Nucleus accumbens (tissue), 56 donors: ENCODE results near the gene VRK2.
"Not testable (repeated sequence)": the region's sequence is repeated elsewhere in the genome, so short reads cannot be mapped to it uniquely, and the experiment has no call there.

Experiments used
- DNase-seq, 56 donors: peaks; one replicate each; lab custom pipeline; 2025; lab: John Stamatoyannopoulos, UW

The VRK2 gene

GRCh38 chr2:58156780-58157179 lies 110.2 kb downstream of the VRK2 start:
- DNase-seq = no peak

- DNase-seq = no peak
These were observed 111.1 kb downstream of the VRK2 start for GRCh38 chr2:58157754-58158153.

- no peak for DNase-seq
These were observed 111.9 kb downstream of the VRK2 start for GRCh38 chr2:58158481-58158880.

- DNase-seq = no peak
These were observed 117.3 kb downstream of the VRK2 start for GRCh38 chr2:58163913-58164312.

GRCh38 chr2:58168130-58168529 lies 121.5 kb downstream of the VRK2 start:
- not testable (repeated sequence) for DNase-seq

- not testable (repeated sequence) for DNase-seq
These were observed 123.2 kb downstream of the VRK2 start for GRCh38 chr2:58169845-58170244.

GRCh38 chr2:58170334-58170933 lies 123.8 kb downstream of the VRK2 start:
- not testable (repeated sequence) for DNase-seq

- not testable (repeated sequence) for DNase-seq
These were observed 125.2 kb downstream of the VRK2 start for GRCh38 chr2:58171831-58172230.

GRCh38 chr2:58177187-58177586 lies 130.6 kb downstream of the VRK2 start:
- DNase-seq = not testable (repeated sequence)

- DNase-seq = not testable (repeated sequence)
These were observed 133.6 kb downstream of the VRK2 start for GRCh38 chr2:58180175-58180574.

- no peak for DNase-seq
These were observed 134.0 kb downstream of the VRK2 start for GRCh38 chr2:58180635-58181034.

- no peak for DNase-seq
These were observed 135.9 kb downstream of the VRK2 start for GRCh38 chr2:58182527-58182926.

- DNase-seq = no peak
These were observed 139.9 kb downstream of the VRK2 start for GRCh38 chr2:58186501-58186900.

- DNase-seq = not testable (repeated sequence)
These were observed 140.4 kb downstream of the VRK2 start for GRCh38 chr2:58187022-58187421.

GRCh38 chr2:58194458-58194857 lies 147.9 kb downstream of the VRK2 start:
- DNase-seq = no peak

- DNase-seq = no peak
These were observed 149.1 kb downstream of the VRK2 start for GRCh38 chr2:58195662-58196061.

GRCh38 chr2:58197894-58198293 lies 151.3 kb downstream of the VRK2 start:
- DNase-seq = no peak

GRCh38 chr2:58202404-58202803 lies 155.8 kb downstream of the VRK2 start:
- no peak for DNase-seq

GRCh38 chr2:58203018-58203417 lies 156.4 kb downstream of the VRK2 start:
- no peak for DNase-seq

- DNase-seq = no peak
These were observed 157.8 kb downstream of the VRK2 start for GRCh38 chr2:58204195-58204959.

GRCh38 chr2:58206785-58207184 lies 160.2 kb downstream of the VRK2 start:
- DNase-seq = no peak

GRCh38 chr2:58207189-58207588 lies 160.6 kb downstream of the VRK2 start:
- no peak for DNase-seq
